H1 (cell line): Measurements from ENCODE around the gene HEPACAM. TPM values are rescaled to one million over a fixed set of nuclear protein-coding genes. Genes with fewer than 3 reads are reported as not detected.

Source experiments
- CTCF ChIA-PET: fragments of 300-600 bp; sonication (Branson Sonifier 250); formaldehyde crosslinking; loops from one replicate; lab custom pipeline; 2021; ENCODE audit not compliant: partially characterized antibody; lab: Charles Lee
- POLR2A ChIA-PET: fragments of 300-600 bp; sonication (Branson Sonifier 250); formaldehyde crosslinking; loops from one replicate; lab custom pipeline; 2021; ENCODE audit warnings: inconsistent platforms; ENCODE audit not compliant: partially characterized antibody; lab: Charles Lee
- DNase-seq, 2 experiments: peaks; one replicate each; pipeline versions ENCODE4 v3.0.0 to v3.0.0-alpha.2; 2010 to 2022; ENCODE audit warnings: low spot score in 2 of 2, low read depth in 1 of 2, mixed read lengths in 1 of 2
- FAIRE-seq: peaks from 2 replicates; lab custom pipeline; 2011; peaks lifted over from hg19 to GRCh38; lab: Jason Lieb, UNC
- H2AFZ ChIP-seq: 2 replicates; pipeline ENCODE4 v1.8.1; 2012; ENCODE audit warnings: low read length, inconsistent platforms
- H2AK5ac ChIP-seq: 2 replicates; pipeline ENCODE4 v1.6.1; 2013; ENCODE audit warnings: low read depth, low read length
- H2BK120ac ChIP-seq: replicated peaks from 2 replicates; pipeline ENCODE3; 2013; ENCODE audit warnings: low read depth, low read length, inconsistent platforms
- H2BK12ac ChIP-seq: 2 replicates; pipeline ENCODE4 v1.6.1; 2013; ENCODE audit warnings: low read depth, low read length
- H2BK15ac ChIP-seq: 2 replicates; pipeline ENCODE4 v1.6.1; 2013; ENCODE audit warnings: low read length
- H2BK20ac ChIP-seq: 2 replicates; pipeline ENCODE4 v1.6.1; 2013; ENCODE audit warnings: low read length
- H2BK5ac ChIP-seq: 2 replicates; pipeline ENCODE4 v1.6.1; 2013; ENCODE audit warnings: low read depth, low read length
- H3K14ac ChIP-seq: 2 replicates; pipeline ENCODE4 v1.6.1; 2013; ENCODE audit warnings: inconsistent platforms; ENCODE audit not compliant: insufficient read length
- H3K18ac ChIP-seq: 2 replicates; pipeline ENCODE4 v1.6.1; 2013; ENCODE audit warnings: low read length; ENCODE audit errors: extremely low read depth
- H3K23ac ChIP-seq: 2 replicates; pipeline ENCODE4 v1.6.1; 2013; ENCODE audit warnings: inconsistent platforms; ENCODE audit not compliant: insufficient read length
- H3K23me2 ChIP-seq: 2 replicates; pipeline ENCODE4 v1.6.1; 2013; ENCODE audit warnings: low read depth, low read length
- H3K27ac ChIP-seq: 2 replicates; pipeline ENCODE4 v1.6.1; 2011; ENCODE audit warnings: low read depth, low read length, inconsistent platforms
- H3K27me3 ChIP-seq, 4 experiments: replicated peaks in 1 of 4; 1 replicate in 1 of 4; 2 replicates in 3 of 4; pipeline versions ENCODE4 v1.6.1 to v1.8.1; 2011 to 2013; ENCODE audit warnings: low read length in 3 of 4, mild to moderate bottlenecking in 3 of 4, inconsistent platforms in 2 of 4, mixed read lengths in 2 of 4, moderate library complexity in 1 of 4; ENCODE audit not compliant: control insufficient read depth in 3 of 4, insufficient read depth in 3 of 4; ENCODE audit errors: extremely low read depth in 1 of 4
- H3K36me3 ChIP-seq, 4 experiments: 2 replicates each; pipeline versions ENCODE4 v1.6.1 to v1.8.1; 2011 to 2013; ENCODE audit warnings: mild to moderate bottlenecking in 4 of 4, low read length in 3 of 4, moderate library complexity in 2 of 4, control low read depth in 1 of 4, inconsistent platforms in 1 of 4; ENCODE audit not compliant: insufficient read depth in 4 of 4, control insufficient read depth in 2 of 4
- H3K4ac ChIP-seq: replicated peaks from 2 replicates; pipeline ENCODE3; 2013; ENCODE audit warnings: low read length, low read depth, mixed read lengths, inconsistent platforms; ENCODE audit not compliant: insufficient read length
- H3K4me1 ChIP-seq, 4 experiments: replicated peaks in 1 of 4; 1 replicate in 1 of 4; 2 replicates in 3 of 4; pipeline versions ENCODE4 v1.6.1 to v1.8.1; 2011 to 2013; ENCODE audit warnings: low read length in 3 of 4, inconsistent platforms in 2 of 4, mixed read lengths in 1 of 4; ENCODE audit not compliant: insufficient read depth in 4 of 4, control insufficient read depth in 3 of 4
- H3K4me2 ChIP-seq, 2 experiments: 2 replicates each; pipeline versions ENCODE4 v1.6.1 to v1.8.1; 2011 to 2013; ENCODE audit warnings: low read depth in 2 of 2, low read length in 2 of 2, control low read depth in 1 of 2, inconsistent platforms in 1 of 2, mild to moderate bottlenecking in 1 of 2; ENCODE audit not compliant: insufficient read depth in 1 of 2
- H3K4me3 ChIP-seq, 4 experiments: fragments of 200-600, 300-600 bp in 1 of 4; sonication (generic), shearing (Covaris generic), sonication (Bioruptor Twin) in 1 of 4; 2 replicates each; pipeline versions ENCODE4 v1.5.1 to v1.8.1; 2011 to 2016; ENCODE audit warnings: low read length in 4 of 4, low read depth in 3 of 4, control low read depth in 2 of 4, inconsistent platforms in 2 of 4, mild to moderate bottlenecking in 2 of 4, mixed read lengths in 1 of 4, moderate library complexity in 1 of 4; ENCODE audit not compliant: insufficient read depth in 2 of 4; ENCODE audit errors: extremely low read depth in 1 of 4
- H3K56ac ChIP-seq: replicated peaks from 2 replicates; pipeline ENCODE3; 2013; ENCODE audit warnings: low read depth, mild to moderate bottlenecking, mixed read lengths, low read length, inconsistent platforms; ENCODE audit not compliant: insufficient read length
- H3K79me1 ChIP-seq: 2 replicates; pipeline ENCODE4 v1.6.1; 2013; ENCODE audit warnings: low read depth, low read length, control low read depth
- H3K79me2 ChIP-seq, 2 experiments: 2 replicates each; pipeline versions ENCODE4 v1.6.1 to v1.8.1; 2012 to 2013; ENCODE audit warnings: low read length in 2 of 2, mild to moderate bottlenecking in 2 of 2, inconsistent platforms in 1 of 2; ENCODE audit not compliant: insufficient read depth in 2 of 2, control insufficient read depth in 1 of 2
- H3K9ac ChIP-seq, 4 experiments: replicated peaks in 1 of 4; 1 replicate in 1 of 4; 2 replicates in 3 of 4; pipeline versions ENCODE4 v1.6.1 to v1.8.1; 2011 to 2013; ENCODE audit warnings: low read depth in 3 of 4, low read length in 3 of 4, control low read depth in 2 of 4, mild to moderate bottlenecking in 2 of 4, moderate library complexity in 2 of 4, inconsistent platforms in 1 of 4; ENCODE audit errors: extremely low read depth in 1 of 4
- H3K9me3 ChIP-seq, 2 experiments: 2 replicates each; pipeline versions ENCODE4 v1.6.1 to v1.8.1; 2012 to 2013; ENCODE audit warnings: mild to moderate bottlenecking in 2 of 2, moderate library complexity in 2 of 2, control low read depth in 1 of 2, inconsistent platforms in 1 of 2, low read depth in 1 of 2, low read length in 1 of 2, mixed read lengths in 1 of 2; ENCODE audit not compliant: insufficient read depth in 2 of 2
- H4K20me1 ChIP-seq, 2 experiments: replicated peaks in 1 of 2; 2 replicates each; pipeline versions ENCODE3 to v1.8.1; 2011 to 2013; ENCODE audit warnings: inconsistent platforms in 2 of 2, low read length in 2 of 2, mild to moderate bottlenecking in 1 of 2; ENCODE audit not compliant: insufficient read depth in 2 of 2, control insufficient read depth in 1 of 2
- H4K5ac ChIP-seq: 2 replicates; pipeline ENCODE4 v1.6.1; 2013; ENCODE audit warnings: low read length, low read depth, mixed read lengths, inconsistent platforms; ENCODE audit not compliant: insufficient read length
- H4K8ac ChIP-seq: 2 replicates; pipeline ENCODE4 v1.8.0; 2013; ENCODE audit warnings: mild to moderate bottlenecking, moderate library complexity, low read length, inconsistent platforms; ENCODE audit not compliant: insufficient read depth; ENCODE audit errors: extremely low read depth
- H4K91ac ChIP-seq: replicated peaks from 2 replicates; pipeline ENCODE3; 2013; ENCODE audit warnings: low read length, mixed read lengths, inconsistent platforms; ENCODE audit not compliant: insufficient read length
- CTCF ChIP-seq, 3 experiments: IDR thresholded peaks; 1 replicate in 2 of 3; 2 replicates in 1 of 3; pipeline versions ENCODE4 v1.5.1 to v1.6.1; 2011; ENCODE audit warnings: low read length in 3 of 3, mild to moderate bottlenecking in 3 of 3, inconsistent platforms in 2 of 3, low read depth in 1 of 3, moderate library complexity in 1 of 3; ENCODE audit not compliant: insufficient read depth in 1 of 3; ENCODE audit errors: control extremely low read depth in 1 of 3
- RAD21 ChIP-seq, 2 experiments: IDR thresholded peaks in 1 of 2; conservative IDR thresholded peaks in 1 of 2; 2 replicates each; pipeline ENCODE4 v1.6.1; 2011; ENCODE audit warnings: low read depth in 2 of 2, low read length in 2 of 2, improper control_type of control experiment in 1 of 2, inconsistent platforms in 1 of 2, mild to moderate bottlenecking in 1 of 2, moderate library complexity in 1 of 2
- TAF1 ChIP-seq: IDR thresholded peaks from 2 replicates; pipeline ENCODE4 v1.6.1; 2011; ENCODE audit warnings: mild to moderate bottlenecking, low read depth, low read length
- WGBS, 2 experiments: shearing (Covaris generic) in 1 of 2; methylation state at CpG; one replicate each; pipeline versions ENCODE4 v1.1.6 to v1.1.7; 2013 to 2015; ENCODE audit warnings: low lambda C conversion rate in 2 of 2, mixed read lengths in 2 of 2, inconsistent platforms in 1 of 2, low coverage in 1 of 2, missing lambda C conversion rate in 1 of 2; ENCODE audit not compliant: insufficient replicate concordance in 2 of 2, insufficient coverage in 1 of 2, insufficient read length in 1 of 2; ENCODE audit errors: extremely low coverage in 1 of 2, missing lambda C conversion rate in 1 of 2; 5-methylcytosine and 5-hydroxymethylcytosine counted together
- polyA plus RNA-seq, 7 experiments: library from polyadenylated mRNA; depleted of rRNA in 3 of 7; stranded (reverse) in 5 of 7; unstranded in 2 of 7; fragments of >200 nt in 5 of 7; fragments of 200-250 nt in 2 of 7; gene quantifications; 1 replicate in 5 of 7; 2 replicates in 1 of 7; 4 replicates in 1 of 7; pipeline versions ENCODE4 v1.2.1 to v1.2.3, GENCODE V29; 2011 to 2013; ENCODE audit warnings: missing spikeins in 2 of 7, mixed read lengths in 2 of 7
- total RNA-seq: library from RNA; stranded (reverse); fragmentation: NEBNext Ultra II Directional; extraction: Animal tissue kit (Norgen Biotek cat#: 25700); gene quantifications from 2 replicates; pipeline ENCODE4 v1.2.1, GENCODE V29; 2021

HEPACAM gene
- total and polyA plus RNA-seq, 2 of the 8 experiments (the other 6 are each of a cell fraction or from before 2014, with no cell fraction given) = not detected

GRCh38 chr11:124872741-124873140 is 63.1 kb downstream of the HEPACAM start:
- Histone ChIP-seq H3K79me1 (no peaks in the 10 kb centered on the region), H3K14ac (no peak overlapping the region), H3K36me3 (peaks cover 0 to 4% (median 0%) of the 10 kb centered on the region in 4 experiments; a peak in 1 of 8 replicates), H3K23ac (no peak overlapping the region), H3K27ac (no peak overlapping the region; the same call in 1 of the 2 replicates), H2BK20ac (no peak overlapping the region), H4K5ac (no peak overlapping the region), H2AK5ac (no peak overlapping the region), H2BK120ac (no peak overlapping the region), H3K4me3 (no peak overlapping the region), H3K4ac (no peak overlapping the region), H2BK12ac (no peak overlapping the region), H4K8ac (no peak overlapping the region), H3K4me1 (peaks cover 0 to 17% (median 9%) of the 10 kb centered on the region in 4 experiments; a peak in 5 of 7 replicates), H3K79me2 (no peaks in the 10 kb centered on the region), H3K56ac (no peak overlapping the region), H3K27me3 (peaks cover 38 to 83% (median 73%) of the 10 kb centered on the region in 4 experiments), H3K23me2 (peaks cover 8% of the 10 kb centered on the region; the same call in 1 of the 2 replicates), H4K91ac (no peak overlapping the region), H3K9me3 (no peaks in the 10 kb centered on the region)
- POLR2A ChIA-PET = interaction anchor here (0.8 to 1.5 kb wide), 3 partner anchors 9 to 81 kb away, joined by 3 read pairs; no protein-coding TSS in a partner anchor
- FAIRE-seq = no peak
- WGBS, 2 experiments = 36% methylated on average over 9 of the region's 9 CpGs; no CpG with 5 or more reads in 1 of the 2 experiments
- peak in 2 of 3 experiments; percentile 12 to 35; a peak in 3 of 4 replicates for TF ChIP-seq CTCF (IDR thresholded peaks at IDR 0.05; ENCODE audit: control extremely low read depth in 1 of 3, insufficient read depth in 1 of 3, low read depth in 1 of 3, low read length in 3 of 3)
- peak; percentile 7 to 21; a peak in 1 of 4 replicates for TF ChIP-seq RAD21 (IDR thresholded peaks at IDR 0.05 in 1 of 2, conservative IDR thresholded peaks at IDR 0.05 in 1 of 2; ENCODE audit: low read depth in 2 of 2, low read length in 2 of 2)
- TF ChIP-seq TAF1 = no peak
- TF ChIP-seq, all 59 proteins: peak for 2
- Histone ChIP-seq H4K20me1 (peaks cover 6 to 9% of the 10 kb centered on the region in 2 experiments), H2BK5ac (no peak overlapping the region), H3K4me2 (no peak overlapping the region), H2BK15ac (no peak overlapping the region; the same call in 1 of the 2 replicates), H3K9ac (no peak overlapping the region), H2AFZ (no peak overlapping the region), H3K18ac (no peak overlapping the region)
- DNase-seq = no peak
- CTCF ChIA-PET = interaction anchor here (0.6 to 5.6 kb wide), 4 partner anchors 14 to 45 kb away, joined by 3 to 52 read pairs (median 3); no protein-coding TSS in a partner anchor
